ENCODE measurements around the gene PLA2G2A.

Gene PLA2G2A

DNA sequence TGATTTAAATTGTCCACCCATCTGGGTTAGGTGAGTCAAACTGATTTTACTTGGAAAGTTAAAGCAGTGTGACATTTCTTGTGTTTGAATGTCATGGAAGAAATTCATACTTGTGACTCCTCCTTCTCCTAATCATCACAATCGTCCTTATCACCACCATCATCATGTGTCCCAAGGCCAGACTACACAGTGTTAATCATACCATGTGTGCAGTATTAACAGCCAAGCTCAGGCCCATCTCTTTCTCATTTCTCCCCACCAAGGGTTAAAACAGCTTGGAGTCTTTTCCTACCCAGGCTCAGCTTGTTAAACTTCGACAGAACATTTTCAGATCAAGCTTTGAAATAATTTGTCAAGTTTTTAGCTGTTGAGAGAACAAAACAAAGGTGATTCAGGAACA is 33.5 kb downstream of the PLA2G2A start:
- no peak overlapping the region for H3K4me3 ChIP-seq (replicated peaks; ENCODE audit: insufficient read depth, low read length)
- H3K27me3 ChIP-seq (ENCODE audit: insufficient read depth, poor library complexity, severe bottlenecking) = peaks cover 6% of the 10 kb centered on the region
- TF ChIP-seq SPI1 (IDR thresholded peaks at IDR 0.05; ENCODE audit: borderline replicate concordance, low read depth) (no peak), GABPA (IDR thresholded peaks at IDR 0.05; ENCODE audit: low read depth) (no peak), POLR2AphosphoS5 (IDR thresholded peaks at IDR 0.05; ENCODE audit: low read depth) (no peak)
- TF ChIP-seq, protein P1, sequence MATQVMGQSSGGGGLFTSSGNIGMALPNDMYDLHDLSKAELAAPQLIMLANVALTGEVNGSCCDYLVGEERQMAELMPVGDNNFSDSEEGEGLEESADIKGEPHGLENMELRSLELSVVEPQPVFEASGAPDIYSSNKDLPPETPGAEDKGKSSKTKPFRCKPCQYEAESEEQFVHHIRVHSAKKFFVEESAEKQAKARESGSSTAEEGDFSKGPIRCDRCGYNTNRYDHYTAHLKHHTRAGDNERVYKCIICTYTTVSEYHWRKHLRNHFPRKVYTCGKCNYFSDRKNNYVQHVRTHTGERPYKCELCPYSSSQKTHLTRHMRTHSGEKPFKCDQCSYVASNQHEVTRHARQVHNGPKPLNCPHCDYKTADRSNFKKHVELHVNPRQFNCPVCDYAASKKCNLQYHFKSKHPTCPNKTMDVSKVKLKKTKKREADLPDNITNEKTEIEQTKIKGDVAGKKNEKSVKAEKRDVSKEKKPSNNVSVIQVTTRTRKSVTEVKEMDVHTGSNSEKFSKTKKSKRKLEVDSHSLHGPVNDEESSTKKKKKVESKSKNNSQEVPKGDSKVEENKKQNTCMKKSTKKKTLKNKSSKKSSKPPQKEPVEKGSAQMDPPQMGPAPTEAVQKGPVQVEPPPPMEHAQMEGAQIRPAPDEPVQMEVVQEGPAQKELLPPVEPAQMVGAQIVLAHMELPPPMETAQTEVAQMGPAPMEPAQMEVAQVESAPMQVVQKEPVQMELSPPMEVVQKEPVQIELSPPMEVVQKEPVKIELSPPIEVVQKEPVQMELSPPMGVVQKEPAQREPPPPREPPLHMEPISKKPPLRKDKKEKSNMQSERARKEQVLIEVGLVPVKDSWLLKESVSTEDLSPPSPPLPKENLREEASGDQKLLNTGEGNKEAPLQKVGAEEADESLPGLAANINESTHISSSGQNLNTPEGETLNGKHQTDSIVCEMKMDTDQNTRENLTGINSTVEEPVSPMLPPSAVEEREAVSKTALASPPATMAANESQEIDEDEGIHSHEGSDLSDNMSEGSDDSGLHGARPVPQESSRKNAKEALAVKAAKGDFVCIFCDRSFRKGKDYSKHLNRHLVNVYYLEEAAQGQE (IDR thresholded peaks at IDR 0.05; ENCODE audit: insufficient replicate concordance, low read depth) = no peak
- TF ChIP-seq, protein P2, sequence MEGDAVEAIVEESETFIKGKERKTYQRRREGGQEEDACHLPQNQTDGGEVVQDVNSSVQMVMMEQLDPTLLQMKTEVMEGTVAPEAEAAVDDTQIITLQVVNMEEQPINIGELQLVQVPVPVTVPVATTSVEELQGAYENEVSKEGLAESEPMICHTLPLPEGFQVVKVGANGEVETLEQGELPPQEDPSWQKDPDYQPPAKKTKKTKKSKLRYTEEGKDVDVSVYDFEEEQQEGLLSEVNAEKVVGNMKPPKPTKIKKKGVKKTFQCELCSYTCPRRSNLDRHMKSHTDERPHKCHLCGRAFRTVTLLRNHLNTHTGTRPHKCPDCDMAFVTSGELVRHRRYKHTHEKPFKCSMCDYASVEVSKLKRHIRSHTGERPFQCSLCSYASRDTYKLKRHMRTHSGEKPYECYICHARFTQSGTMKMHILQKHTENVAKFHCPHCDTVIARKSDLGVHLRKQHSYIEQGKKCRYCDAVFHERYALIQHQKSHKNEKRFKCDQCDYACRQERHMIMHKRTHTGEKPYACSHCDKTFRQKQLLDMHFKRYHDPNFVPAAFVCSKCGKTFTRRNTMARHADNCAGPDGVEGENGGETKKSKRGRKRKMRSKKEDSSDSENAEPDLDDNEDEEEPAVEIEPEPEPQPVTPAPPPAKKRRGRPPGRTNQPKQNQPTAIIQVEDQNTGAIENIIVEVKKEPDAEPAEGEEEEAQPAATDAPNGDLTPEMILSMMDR (IDR thresholded peaks at IDR 0.05; ENCODE audit: insufficient read depth, low read length) = no peak
- no peak for DNase-seq (ENCODE audit: low read depth in 1 of 2, low spot score in 1 of 2)
- no peak overlapping the region for H3K27ac ChIP-seq (replicated peaks)

DNA sequence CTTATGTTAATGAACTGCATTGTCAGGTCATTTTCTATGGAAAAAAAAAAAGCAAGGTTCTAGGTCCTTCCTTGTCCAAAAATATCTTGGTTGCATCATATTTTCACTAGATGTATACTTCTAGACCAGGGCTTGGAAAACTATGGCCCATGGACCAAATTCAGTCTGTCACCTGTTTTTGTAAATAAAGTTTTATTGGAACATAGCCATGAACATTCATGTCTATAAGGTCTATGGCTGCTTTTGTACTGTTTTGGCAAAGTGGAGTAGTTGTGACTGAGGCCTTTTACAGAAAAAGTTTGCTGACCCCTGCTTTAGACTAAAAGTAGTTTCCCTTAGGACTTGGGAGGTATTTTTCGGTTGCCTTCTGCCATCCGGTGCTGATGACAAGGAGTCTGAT is 36.8 kb downstream of the PLA2G2A start:
- DNase-seq (ENCODE audit: low read depth in 1 of 2, low spot score in 1 of 2) = no peak
- H3K27me3 ChIP-seq (ENCODE audit: insufficient read depth, poor library complexity, severe bottlenecking) = peaks cover 6% of the 10 kb centered on the region
- no peak overlapping the region for H3K4me3 ChIP-seq (replicated peaks; ENCODE audit: insufficient read depth, low read length)
- no peak overlapping the region for H3K27ac ChIP-seq (replicated peaks)
- TF ChIP-seq, protein P2 (IDR thresholded peaks at IDR 0.05; ENCODE audit: insufficient read depth, low read length) = no peak
- no peak for TF ChIP-seq POLR2AphosphoS5 (IDR thresholded peaks at IDR 0.05; ENCODE audit: low read depth)
- no peak for TF ChIP-seq GABPA (IDR thresholded peaks at IDR 0.05; ENCODE audit: low read depth)
- no peak for TF ChIP-seq SPI1 (IDR thresholded peaks at IDR 0.05; ENCODE audit: borderline replicate concordance, low read depth)
- TF ChIP-seq, protein P1 (IDR thresholded peaks at IDR 0.05; ENCODE audit: insufficient replicate concordance, low read depth) = no peak

DNA sequence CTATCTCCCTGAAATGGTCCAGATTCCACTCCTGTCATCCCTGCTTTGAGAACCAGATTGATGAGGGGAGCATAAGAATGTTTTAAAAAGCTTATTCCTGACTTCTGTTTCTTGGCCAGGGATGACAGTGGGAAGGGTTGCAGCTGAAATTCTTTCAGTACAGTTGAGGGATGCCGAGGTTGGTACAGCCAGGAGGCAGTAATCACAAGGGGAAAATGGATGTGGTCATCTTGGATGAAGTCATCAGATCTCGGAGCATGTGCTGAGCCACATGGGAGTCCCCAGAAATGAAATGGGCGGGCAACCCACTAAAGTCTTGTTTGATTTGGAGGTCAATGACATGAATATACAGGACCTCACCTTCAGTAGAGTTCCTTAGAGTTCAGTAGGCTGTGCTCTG is 37.3 kb downstream of the PLA2G2A start:
- H3K4me3 ChIP-seq (replicated peaks; ENCODE audit: insufficient read depth, low read length) = no peak overlapping the region
- peaks cover 6% of the 10 kb centered on the region for H3K27me3 ChIP-seq (ENCODE audit: insufficient read depth, poor library complexity, severe bottlenecking)
- DNase-seq (ENCODE audit: low read depth in 1 of 2, low spot score in 1 of 2) = no peak
- no peak overlapping the region for H3K27ac ChIP-seq (replicated peaks)
- TF ChIP-seq, protein P2 (IDR thresholded peaks at IDR 0.05; ENCODE audit: insufficient read depth, low read length) = no peak
- TF ChIP-seq POLR2AphosphoS5 (IDR thresholded peaks at IDR 0.05; ENCODE audit: low read depth) = no peak
- TF ChIP-seq, protein P1 (IDR thresholded peaks at IDR 0.05; ENCODE audit: insufficient replicate concordance, low read depth) = no peak
- TF ChIP-seq GABPA (IDR thresholded peaks at IDR 0.05; ENCODE audit: low read depth) = no peak
- no peak for TF ChIP-seq SPI1 (IDR thresholded peaks at IDR 0.05; ENCODE audit: borderline replicate concordance, low read depth)
